IPS-15b (cell line): ENCODE data around the gene CD200R1L.

Experiments used
- H3K27me3 ChIP-seq: one replicate; pipeline ENCODE4 v1.6.1; 2013; ENCODE audit warnings: low read length; ENCODE audit not compliant: control insufficient read depth, insufficient read depth
- H3K36me3 ChIP-seq: one replicate; pipeline ENCODE4 v1.6.1; 2013; ENCODE audit warnings: low read length; ENCODE audit not compliant: control insufficient read depth, insufficient read depth
- H3K4me1 ChIP-seq: one replicate; pipeline ENCODE4 v1.6.1; 2013; ENCODE audit warnings: mild to moderate bottlenecking, low read length; ENCODE audit not compliant: control insufficient read depth, insufficient read depth
- H3K4me3 ChIP-seq: one replicate; pipeline ENCODE4 v1.5.1; 2013; ENCODE audit warnings: low read depth, low read length
- H3K9ac ChIP-seq: one replicate; pipeline ENCODE4 v1.6.1; 2013; ENCODE audit warnings: low read depth, mild to moderate bottlenecking, low read length
- H3K9me3 ChIP-seq: one replicate; pipeline ENCODE4 v1.6.1; 2013; ENCODE audit warnings: mild to moderate bottlenecking, low read length; ENCODE audit not compliant: control insufficient read depth, insufficient read depth

CD200R1L gene

DNA sequence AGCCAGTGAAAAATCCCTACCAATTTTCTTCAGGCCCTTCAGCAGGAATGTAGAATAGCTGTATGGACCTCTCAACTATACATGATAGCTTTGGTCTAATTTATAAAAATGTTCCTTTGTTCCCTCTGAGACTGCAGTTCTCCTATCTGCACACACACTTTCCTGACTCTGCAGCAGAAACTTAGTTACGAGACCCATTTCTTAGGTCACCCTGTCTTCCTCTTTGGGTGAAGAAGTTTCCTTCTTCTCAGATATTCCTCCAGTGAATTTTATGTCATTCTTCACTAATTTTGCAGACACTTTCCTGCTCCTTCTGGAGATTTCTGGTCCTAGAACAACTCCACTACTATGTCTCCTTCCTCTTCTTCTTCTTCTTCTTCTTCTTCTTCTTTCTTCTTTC, 42.6 kb downstream of the CD200R1L start:
- Histone ChIP-seq H3K9ac (no peak overlapping the region), H3K27me3 (no peaks in the 10 kb centered on the region), H3K36me3 (no peaks in the 10 kb centered on the region), H3K9me3 (no peaks in the 10 kb centered on the region), H3K4me3 (no peak overlapping the region), H3K4me1 (no peaks in the 10 kb centered on the region)

- Histone ChIP-seq H3K4me3 (no peak overlapping the region), H3K27me3 (no peaks in the 10 kb centered on the region), H3K9ac (no peak overlapping the region), H3K36me3 (no peaks in the 10 kb centered on the region), H3K9me3 (no peaks in the 10 kb centered on the region), H3K4me1 (no peaks in the 10 kb centered on the region)
These were observed 43.2 kb downstream of the CD200R1L start for GRCh38 chr3:112803467-112803866.

GRCh38 chr3:112802338-112802737, 44.3 kb downstream of the CD200R1L start:
- no peaks in the 10 kb centered on the region for H3K4me1 ChIP-seq
- H3K9ac ChIP-seq: no peak overlapping the region
- no peak overlapping the region for H3K4me3 ChIP-seq
- no peaks in the 10 kb centered on the region for H3K36me3 ChIP-seq
- H3K27me3 ChIP-seq: no peaks in the 10 kb centered on the region
- no peaks in the 10 kb centered on the region for H3K9me3 ChIP-seq

DNA sequence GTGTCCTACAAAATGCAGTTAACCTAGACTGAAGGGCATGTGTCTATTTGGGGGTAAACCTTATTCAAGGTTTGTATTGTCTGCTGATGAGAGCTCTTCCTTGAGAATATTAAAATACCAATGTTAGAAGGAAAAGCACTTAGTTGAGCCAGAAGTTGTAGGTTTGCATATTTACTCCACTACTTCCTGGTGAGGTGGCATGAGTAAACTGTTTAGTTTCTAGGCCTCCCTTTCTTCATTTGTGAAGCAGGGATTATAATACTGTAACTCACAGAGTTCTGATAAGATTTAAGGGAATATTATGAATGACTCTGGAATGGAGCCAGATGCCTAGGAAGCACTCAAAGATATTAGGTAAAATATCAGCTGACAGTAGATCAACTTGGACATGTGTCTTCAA, 46.7 kb downstream of the CD200R1L start:
- Histone ChIP-seq H3K27me3 (no peaks in the 10 kb centered on the region), H3K36me3 (no peaks in the 10 kb centered on the region), H3K4me3 (no peak overlapping the region), H3K9me3 (no peaks in the 10 kb centered on the region), H3K9ac (no peak overlapping the region), H3K4me1 (no peaks in the 10 kb centered on the region)

GRCh38 chr3:112794622-112795172, 52.0 kb downstream of the CD200R1L start:
- H3K36me3 ChIP-seq: no peaks in the 10 kb centered on the region
- peaks cover 2% of the 10 kb centered on the region for H3K4me1 ChIP-seq
- no peaks in the 10 kb centered on the region for H3K9me3 ChIP-seq
- no peak overlapping the region for H3K9ac ChIP-seq
- no peak overlapping the region for H3K4me3 ChIP-seq
- no peaks in the 10 kb centered on the region for H3K27me3 ChIP-seq

GRCh38 chr3:112793326-112794081, 53.2 kb downstream of the CD200R1L start:
- no peaks in the 10 kb centered on the region for H3K9me3 ChIP-seq
- no peak overlapping the region for H3K9ac ChIP-seq
- H3K4me3 ChIP-seq: no peak overlapping the region
- no peaks in the 10 kb centered on the region for H3K27me3 ChIP-seq
- peaks cover 2% of the 10 kb centered on the region for H3K4me1 ChIP-seq
- H3K36me3 ChIP-seq: no peaks in the 10 kb centered on the region

- Histone ChIP-seq H3K4me1 (peaks cover 2% of the 10 kb centered on the region), H3K27me3 (no peaks in the 10 kb centered on the region), H3K36me3 (no peaks in the 10 kb centered on the region), H3K9ac (no peak overlapping the region), H3K4me3 (no peak overlapping the region), H3K9me3 (no peaks in the 10 kb centered on the region)
These were observed 54.9 kb downstream of the CD200R1L start for GRCh38 chr3:112791736-112792135.

- H3K36me3 ChIP-seq: no peaks in the 10 kb centered on the region
- H3K27me3 ChIP-seq: no peaks in the 10 kb centered on the region
- H3K9ac ChIP-seq: no peak overlapping the region
- H3K9me3 ChIP-seq: no peaks in the 10 kb centered on the region
- H3K4me1 ChIP-seq: peaks cover 2% of the 10 kb centered on the region
- H3K4me3 ChIP-seq: no peak overlapping the region
These were observed 56.9 kb downstream of the CD200R1L start for GRCh38 chr3:112789787-112790186.

GRCh38 chr3:112786881-112787579, 59.6 kb downstream of the CD200R1L start:
- no peak overlapping the region for H3K4me3 ChIP-seq
- no peaks in the 10 kb centered on the region for H3K9me3 ChIP-seq
- H3K27me3 ChIP-seq: no peaks in the 10 kb centered on the region
- H3K36me3 ChIP-seq: no peaks in the 10 kb centered on the region
- H3K4me1 ChIP-seq: peaks cover 2% of the 10 kb centered on the region
- H3K9ac ChIP-seq: no peak overlapping the region

DNA sequence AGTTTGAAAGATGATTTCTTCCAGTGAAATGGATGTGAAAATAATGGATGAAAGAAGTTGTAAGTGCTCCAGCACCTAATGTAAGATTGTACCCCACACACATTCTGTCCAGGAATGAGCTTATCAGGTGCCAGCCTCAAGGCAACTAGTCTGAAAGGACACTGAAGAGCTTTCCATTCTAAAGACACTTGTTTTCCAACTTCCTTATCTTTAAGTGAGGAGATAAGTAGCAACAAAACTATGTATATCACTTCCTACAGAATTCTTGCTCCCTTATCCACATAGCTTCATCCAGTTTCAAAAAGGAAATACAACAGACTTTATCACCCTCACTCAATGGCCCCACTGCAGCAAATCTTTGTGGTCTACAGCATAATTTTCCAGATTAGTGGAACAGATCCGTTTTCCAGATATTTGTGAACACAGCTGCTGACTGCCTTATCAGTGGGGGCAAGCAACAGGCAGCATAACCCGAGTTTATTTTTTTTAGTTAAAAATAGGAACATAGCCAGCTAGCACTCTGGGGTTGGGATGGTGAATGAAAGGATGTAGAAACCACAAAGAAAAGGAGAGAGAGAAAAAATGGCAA, 60.6 kb downstream of the CD200R1L start:
- H3K9me3 ChIP-seq: no peaks in the 10 kb centered on the region
- no peaks in the 10 kb centered on the region for H3K36me3 ChIP-seq
- H3K9ac ChIP-seq: no peak overlapping the region
- H3K4me1 ChIP-seq: peaks cover 2% of the 10 kb centered on the region
- no peak overlapping the region for H3K4me3 ChIP-seq
- no peaks in the 10 kb centered on the region for H3K27me3 ChIP-seq

DNA sequence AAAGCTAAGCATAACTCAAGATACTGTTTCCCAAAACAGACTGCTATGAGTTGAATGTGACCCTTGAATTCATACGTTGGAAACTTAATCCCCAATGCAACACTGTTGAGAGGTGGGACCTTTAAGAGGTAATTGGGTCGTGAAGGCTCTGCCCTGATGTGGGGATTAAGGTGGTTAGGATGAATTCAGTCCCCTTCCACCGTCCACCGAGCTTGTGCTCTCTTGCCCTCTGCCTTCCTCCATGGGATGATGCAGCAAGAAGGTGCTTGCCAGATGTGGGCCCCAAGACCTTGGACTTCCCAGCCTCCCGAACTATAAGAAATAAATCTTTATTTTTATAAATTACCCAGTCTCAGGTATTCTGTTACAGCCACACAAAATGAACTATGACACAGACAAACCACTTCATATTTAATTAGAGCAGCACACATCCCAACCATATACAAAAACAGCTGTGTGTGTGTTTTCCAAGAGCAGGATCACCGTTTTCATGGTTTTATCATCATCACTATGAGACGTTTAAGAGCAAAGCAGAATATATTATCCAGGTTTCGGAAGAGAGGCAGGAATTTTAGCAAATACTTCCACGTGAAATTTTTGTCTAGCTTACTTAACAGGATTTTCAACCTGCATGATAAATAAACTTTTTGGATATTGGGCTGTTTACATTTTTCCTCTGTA, 61.2 kb downstream of the CD200R1L start:
- H3K9me3 ChIP-seq: no peaks in the 10 kb centered on the region

More for the DNA sequence above, 61.2 kb downstream of the CD200R1L start:
- Histone ChIP-seq H3K27me3 (no peaks in the 10 kb centered on the region), H3K4me3 (no peak overlapping the region), H3K36me3 (no peaks in the 10 kb centered on the region), H3K9ac (no peak overlapping the region), H3K4me1 (peaks cover 2% of the 10 kb centered on the region)
